Breast epithelium (tissue), 4 donors: ENCODE measurements around the gene DNASE2. TPM values are rescaled to one million over a fixed set of nuclear protein-coding genes. Genes with fewer than 3 reads are reported as not detected.
A peak's percentile ranks its signal among the peaks of the same experiment; 100 is the strongest.

Experiments
- DNase-seq, 2 donors: peaks; one replicate each; pipeline ENCODE4 v3.0.0-alpha.2; 2019; ENCODE audit warnings: low spot score in 2 of 2
- H3K27ac ChIP-seq, 2 donors: fragments of 200-600 bp; sonication (generic) in 1 of 2; one replicate each; pipeline ENCODE4 v1.5.1; 2016 to 2019; ENCODE audit warnings: mild to moderate bottlenecking in 1 of 2
- H3K27me3 ChIP-seq, 2 donors: fragments of 200-600 bp; sonication (generic) in 1 of 2; one replicate each; pipeline versions ENCODE4 v1.5.1 to v1.6.0; 2017 to 2019; ENCODE audit warnings: control low read depth in 1 of 2, mild to moderate bottlenecking in 1 of 2
- H3K36me3 ChIP-seq: fragments of 200-600 bp; one replicate; pipeline ENCODE4 v1.5.1; 2019
- H3K4me1 ChIP-seq, 2 donors: fragments of 200-600 bp; sonication (generic); one replicate each; pipeline ENCODE4 v1.5.1; 2016 to 2019; ENCODE audit warnings: control low read depth in 1 of 2
- H3K4me3 ChIP-seq, 3 donors: fragments of 200-600 bp; sonication (generic); 1 replicate in 2 of 3; 2 replicates in 1 of 3; pipeline ENCODE4 v1.5.1; 2016 to 2019; ENCODE audit warnings: mild to moderate bottlenecking in 3 of 3, moderate library complexity in 2 of 3
- H3K9me3 ChIP-seq, 2 donors: fragments of 200-600 bp; sonication (generic) in 1 of 2; one replicate each; pipeline ENCODE4 v1.5.1; 2016 to 2019; ENCODE audit warnings: control low read depth in 1 of 2
- POLR2A ChIP-seq: fragments of 450-650 bp; IDR thresholded peaks from one replicate; pipeline ENCODE4 v1.6.1; 2016; ENCODE audit warnings: antibody characterized with exemption, mild to moderate bottlenecking, moderate library complexity
- POLR2AphosphoS5 ChIP-seq, 3 donors: sonication (generic); formaldehyde crosslinking; IDR thresholded peaks; one replicate each; pipeline ENCODE4 v1.6.1; 2017; ENCODE audit warnings: antibody characterized with exemption in 3 of 3
- intact Hi-C: fragments of 100-400 bp; cut with DNase I; formaldehyde crosslinking; loops from one replicate; pipeline ENCODE4 v1.15.1; 2023; ENCODE audit warnings: low total_unique reads
- total RNA-seq, 3 donors: library from RNA; depleted of rRNA; stranded (reverse); fragments of >200 nt; gene quantifications; one replicate each; pipeline ENCODE4 v1.1.0, GENCODE V29; 2016
- TF ChIP-seq, protein P1 (sequence below), 3 donors: fragments of 450-650 bp; IDR thresholded peaks; one replicate each; pipeline ENCODE4 v1.5.1; 2016 to 2017; ENCODE audit warnings: antibody characterized with exemption in 3 of 3, mild to moderate bottlenecking in 3 of 3, moderate library complexity in 3 of 3

Gene DNASE2
- total RNA-seq, 3 donors from 2014 or later: 29.8 to 61.0 (median 46.2) TPM

DNA sequence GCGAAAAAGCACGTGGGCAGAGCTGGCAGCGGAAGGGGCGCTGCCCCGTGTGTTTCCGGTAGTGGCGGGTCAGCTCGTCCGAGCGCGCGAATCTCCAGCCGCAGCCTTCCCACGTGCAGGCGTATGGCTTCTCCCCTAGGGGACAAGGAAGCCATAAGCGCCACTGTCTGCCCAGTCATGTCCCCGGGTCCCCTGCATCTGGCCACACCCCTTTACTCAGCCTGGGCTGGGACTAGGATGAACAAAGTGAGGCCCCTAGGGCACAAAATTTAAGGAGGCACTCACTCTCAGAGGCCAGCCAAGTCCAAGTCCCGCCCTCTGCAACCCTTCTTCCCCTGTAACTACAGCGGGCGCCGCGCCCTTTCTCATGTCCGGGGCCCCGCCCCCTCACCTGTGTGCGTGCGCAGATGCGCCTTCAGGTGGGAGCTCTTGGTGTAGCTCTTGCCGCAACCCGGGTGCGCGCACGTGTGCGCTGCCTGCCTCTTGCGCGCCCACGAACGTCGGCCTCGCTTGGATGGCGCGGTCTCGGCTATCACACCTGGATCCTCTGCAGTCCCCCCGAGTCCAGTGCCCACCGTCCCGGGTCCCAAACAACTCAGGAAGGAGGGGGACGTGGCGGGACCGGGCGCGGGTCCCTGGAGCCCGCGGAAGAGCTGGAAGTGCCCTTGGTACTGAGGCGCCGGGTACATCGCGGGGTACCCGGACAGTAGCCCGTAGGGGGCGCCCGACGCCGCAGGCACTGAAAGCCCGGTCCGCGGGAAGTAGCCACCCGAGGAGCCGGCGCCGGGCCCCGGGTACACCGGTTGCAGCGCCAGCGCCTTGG is 3.9 kb upstream of the DNASE2 start:
- peak overlapping the region; percentile 23 to 61 (median 47) for H3K4me3 ChIP-seq
- intact Hi-C loops: no loop called here
- no peaks in the 10 kb centered on the region for H3K4me1 ChIP-seq
- H3K27ac ChIP-seq: peak overlapping the region; percentile 20 to 25
- peaks cover 9 to 15% of the 10 kb centered on the region in 2 donors for H3K9me3 ChIP-seq
- TF ChIP-seq, protein P1, sequence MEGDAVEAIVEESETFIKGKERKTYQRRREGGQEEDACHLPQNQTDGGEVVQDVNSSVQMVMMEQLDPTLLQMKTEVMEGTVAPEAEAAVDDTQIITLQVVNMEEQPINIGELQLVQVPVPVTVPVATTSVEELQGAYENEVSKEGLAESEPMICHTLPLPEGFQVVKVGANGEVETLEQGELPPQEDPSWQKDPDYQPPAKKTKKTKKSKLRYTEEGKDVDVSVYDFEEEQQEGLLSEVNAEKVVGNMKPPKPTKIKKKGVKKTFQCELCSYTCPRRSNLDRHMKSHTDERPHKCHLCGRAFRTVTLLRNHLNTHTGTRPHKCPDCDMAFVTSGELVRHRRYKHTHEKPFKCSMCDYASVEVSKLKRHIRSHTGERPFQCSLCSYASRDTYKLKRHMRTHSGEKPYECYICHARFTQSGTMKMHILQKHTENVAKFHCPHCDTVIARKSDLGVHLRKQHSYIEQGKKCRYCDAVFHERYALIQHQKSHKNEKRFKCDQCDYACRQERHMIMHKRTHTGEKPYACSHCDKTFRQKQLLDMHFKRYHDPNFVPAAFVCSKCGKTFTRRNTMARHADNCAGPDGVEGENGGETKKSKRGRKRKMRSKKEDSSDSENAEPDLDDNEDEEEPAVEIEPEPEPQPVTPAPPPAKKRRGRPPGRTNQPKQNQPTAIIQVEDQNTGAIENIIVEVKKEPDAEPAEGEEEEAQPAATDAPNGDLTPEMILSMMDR (IDR thresholded peaks at IDR 0.05): peak in 2 of 3 donors; percentile 27 to 37
- no peak for TF ChIP-seq POLR2AphosphoS5 (IDR thresholded peaks at IDR 0.05)
- H3K36me3 ChIP-seq: no peaks in the 10 kb centered on the region
- peak; percentile 85 to 87 for DNase-seq
- peaks cover 0 to 17% of the 10 kb centered on the region in 2 donors for H3K27me3 ChIP-seq

DNA sequence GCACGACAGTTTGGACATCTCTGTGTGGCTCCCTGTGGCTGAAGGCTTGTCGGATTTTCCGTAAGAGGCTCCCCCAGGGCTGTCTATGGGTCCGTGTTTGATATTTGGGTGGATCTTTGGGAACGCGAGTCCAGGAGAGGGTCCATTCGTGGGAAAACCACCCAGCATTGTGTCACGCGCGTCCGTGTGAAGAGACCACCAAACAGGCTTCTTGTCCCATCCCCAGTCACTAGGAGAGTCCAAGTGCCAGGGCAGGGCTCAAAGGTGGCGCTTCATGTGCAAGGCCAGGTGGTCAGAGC is 3.3 kb upstream of the DNASE2 start:
- TF ChIP-seq POLR2AphosphoS5 (IDR thresholded peaks at IDR 0.05): no peak
- TF ChIP-seq, protein P1 (IDR thresholded peaks at IDR 0.05): no peak
- TF ChIP-seq POLR2A: no peak
- H3K4me1 ChIP-seq: no peaks in the 10 kb centered on the region
- intact Hi-C loops: no loop called here
- peak overlapping the region in 1 of 2 donors; percentile 20 for H3K27ac ChIP-seq
- no peak for DNase-seq
- H3K4me3 ChIP-seq: peak overlapping the region in 2 of 3 donors; percentile 47 to 61
- peaks cover 9 to 15% of the 10 kb centered on the region in 2 donors for H3K9me3 ChIP-seq
- H3K27me3 ChIP-seq: peaks cover 0 to 17% of the 10 kb centered on the region in 2 donors
- H3K36me3 ChIP-seq: no peaks in the 10 kb centered on the region

DNA sequence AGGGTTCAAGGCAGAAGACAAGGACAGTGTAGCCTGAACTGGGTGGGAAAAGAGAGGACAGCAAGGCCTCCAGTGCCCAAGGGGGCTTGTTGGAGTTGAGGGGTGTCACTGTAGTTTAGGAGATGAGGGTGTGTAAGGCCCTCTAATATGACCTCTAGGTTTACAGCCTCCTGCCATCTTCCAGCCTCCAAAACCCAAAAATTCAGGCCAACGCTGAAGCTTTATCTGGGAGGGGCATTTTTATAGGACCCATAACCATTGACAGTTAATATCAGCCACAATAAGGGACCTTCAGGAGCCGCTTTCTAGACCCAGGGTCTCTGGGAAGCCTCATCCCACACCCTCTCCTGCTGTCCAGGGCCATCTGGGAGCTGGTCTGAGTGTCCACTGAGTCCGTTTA is 3.0 kb upstream of the DNASE2 start:
- no peak for DNase-seq
- Histone ChIP-seq H3K4me1 (no peaks in the 10 kb centered on the region), H3K36me3 (no peaks in the 10 kb centered on the region), H3K9me3 (peaks cover 9 to 15% of the 10 kb centered on the region in 2 donors), H3K4me3 (no peak overlapping the region), H3K27me3 (peaks cover 0 to 17% of the 10 kb centered on the region in 2 donors), H3K27ac (no peak overlapping the region)
- TF ChIP-seq POLR2A: no peak
- TF ChIP-seq, protein P1 (IDR thresholded peaks at IDR 0.05): no peak
- intact Hi-C loops: no loop called here

DNA sequence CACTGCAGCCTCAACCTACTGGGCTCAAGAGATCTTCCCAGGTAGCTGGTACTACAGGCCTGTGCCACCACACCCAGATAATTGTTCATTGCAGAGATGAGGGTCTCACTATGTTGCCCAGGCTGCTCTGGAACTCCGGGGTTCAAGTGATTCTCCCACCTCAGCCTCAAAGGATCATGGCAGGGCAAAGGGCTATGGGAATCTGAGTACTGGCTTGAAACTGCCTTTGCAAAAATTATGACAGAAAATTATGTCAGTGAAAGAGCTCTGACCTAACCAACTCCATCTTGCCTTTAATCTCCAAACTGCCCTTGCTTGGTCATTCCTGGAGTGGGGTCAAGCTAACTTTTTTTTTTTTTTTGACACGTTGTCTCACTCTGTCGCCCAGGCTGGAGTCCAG is 1.3 kb upstream of the DNASE2 start:
- Histone ChIP-seq H3K9me3 (peaks cover 9 to 15% of the 10 kb centered on the region in 2 donors), H3K36me3 (no peaks in the 10 kb centered on the region), H3K27me3 (peaks cover 0 to 17% of the 10 kb centered on the region in 2 donors), H3K27ac (no peak overlapping the region), H3K4me1 (no peaks in the 10 kb centered on the region), H3K4me3 (no peak overlapping the region)
- intact Hi-C loops: no loop called here
- TF ChIP-seq, protein P1 (IDR thresholded peaks at IDR 0.05): no peak
- TF ChIP-seq POLR2AphosphoS5 (IDR thresholded peaks at IDR 0.05) (no peak), POLR2A (no peak)
- no peak for DNase-seq

DNA sequence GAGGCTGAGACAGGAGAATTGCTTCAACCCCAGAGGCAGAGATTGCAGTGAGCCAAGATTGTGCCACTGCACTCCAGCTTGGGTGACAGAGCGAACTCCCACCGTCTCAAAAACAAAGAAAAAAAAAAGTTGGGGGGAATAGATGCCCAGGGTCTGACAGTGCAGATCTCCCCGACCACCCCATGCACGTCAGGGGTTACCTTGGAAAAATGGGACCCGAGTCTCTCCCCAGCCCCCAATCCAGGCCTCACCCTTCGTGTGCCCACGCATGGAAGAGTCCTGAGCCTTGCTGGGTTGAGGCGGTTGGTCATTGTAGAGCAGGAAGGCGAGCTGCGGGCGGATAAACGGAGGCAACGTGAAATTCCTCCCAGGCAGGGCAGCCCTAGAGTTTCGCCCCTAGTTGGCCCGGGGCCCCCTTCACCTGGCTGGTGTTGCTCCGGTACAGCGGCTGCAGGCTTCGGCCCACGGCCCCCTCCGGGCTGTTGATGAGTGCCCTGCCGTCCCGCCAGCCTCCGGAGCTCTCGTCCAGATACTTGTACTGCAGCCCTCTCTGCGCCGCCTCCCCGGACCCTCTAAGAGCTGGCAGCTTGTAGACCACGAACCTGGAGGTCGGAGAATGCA is 588 bp downstream of the DNASE2 start:
- Histone ChIP-seq H3K9me3 (peaks cover 9 to 15% of the 10 kb centered on the region in 2 donors), H3K4me1 (no peaks in the 10 kb centered on the region), H3K27me3 (peaks cover 0 to 13% of the 10 kb centered on the region in 2 donors), H3K27ac (peak overlapping the region; percentile 91 to 96), H3K36me3 (no peaks in the 10 kb centered on the region), H3K4me3 (peak overlapping the region; percentile 66 to 83 (median 82))
- peak in 1 of 2 donors; percentile 53 for DNase-seq
- TF ChIP-seq POLR2A: no peak
- TF ChIP-seq, protein P1 (IDR thresholded peaks at IDR 0.05): no peak
- TF ChIP-seq POLR2AphosphoS5 (IDR thresholded peaks at IDR 0.05): no peak
- intact Hi-C loops: no loop called here
